Measurements from ENCODE around the gene MRAS.

DNA sequence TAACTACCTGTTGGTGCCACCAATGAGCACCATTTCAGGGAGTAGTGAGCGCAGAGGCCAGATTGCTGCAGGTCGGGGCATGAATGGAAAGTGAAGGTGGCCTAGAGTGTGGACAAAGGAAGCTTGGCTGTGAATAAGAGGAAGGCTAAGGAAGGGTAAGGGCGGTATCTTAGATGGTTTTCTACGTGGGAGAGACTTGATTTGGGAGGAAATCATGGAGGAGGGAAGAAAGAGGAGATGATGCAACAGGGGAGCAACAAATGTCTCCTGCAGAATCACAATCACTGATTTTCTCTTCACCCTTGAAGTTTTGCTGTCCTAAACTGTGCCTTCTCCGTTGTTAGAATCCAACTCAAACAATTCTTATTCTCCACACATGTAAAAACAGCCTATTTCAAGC lies 40.5 kb upstream of the MRAS start:
- TF ChIP-seq, protein P1, sequence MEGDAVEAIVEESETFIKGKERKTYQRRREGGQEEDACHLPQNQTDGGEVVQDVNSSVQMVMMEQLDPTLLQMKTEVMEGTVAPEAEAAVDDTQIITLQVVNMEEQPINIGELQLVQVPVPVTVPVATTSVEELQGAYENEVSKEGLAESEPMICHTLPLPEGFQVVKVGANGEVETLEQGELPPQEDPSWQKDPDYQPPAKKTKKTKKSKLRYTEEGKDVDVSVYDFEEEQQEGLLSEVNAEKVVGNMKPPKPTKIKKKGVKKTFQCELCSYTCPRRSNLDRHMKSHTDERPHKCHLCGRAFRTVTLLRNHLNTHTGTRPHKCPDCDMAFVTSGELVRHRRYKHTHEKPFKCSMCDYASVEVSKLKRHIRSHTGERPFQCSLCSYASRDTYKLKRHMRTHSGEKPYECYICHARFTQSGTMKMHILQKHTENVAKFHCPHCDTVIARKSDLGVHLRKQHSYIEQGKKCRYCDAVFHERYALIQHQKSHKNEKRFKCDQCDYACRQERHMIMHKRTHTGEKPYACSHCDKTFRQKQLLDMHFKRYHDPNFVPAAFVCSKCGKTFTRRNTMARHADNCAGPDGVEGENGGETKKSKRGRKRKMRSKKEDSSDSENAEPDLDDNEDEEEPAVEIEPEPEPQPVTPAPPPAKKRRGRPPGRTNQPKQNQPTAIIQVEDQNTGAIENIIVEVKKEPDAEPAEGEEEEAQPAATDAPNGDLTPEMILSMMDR (IDR thresholded peaks at IDR 0.05; ENCODE audit: control extremely low read depth in 1 of 3, insufficient read depth in 1 of 3, low read depth in 1 of 3, low read length in 3 of 3) = no peak
- TF ChIP-seq SP2 (IDR thresholded peaks at IDR 0.05; ENCODE audit: low read length) (no peak), GTF2F1 (IDR thresholded peaks at IDR 0.05; ENCODE audit: borderline replicate concordance, low read depth, low read length) (no peak), YY1 (IDR thresholded peaks at IDR 0.05; ENCODE audit: low read depth, low read length) (no peak), POLR2A (IDR thresholded peaks at IDR 0.05; ENCODE audit: control extremely low read depth in 1 of 2, low read depth in 2 of 2, low read length in 2 of 2) (no peak), RFX5 (IDR thresholded peaks at IDR 0.05; ENCODE audit: borderline replicate concordance, low read depth, low read length) (no peak), EZH2 (IDR thresholded peaks at IDR 0.05; ENCODE audit: low read depth, low read length, severe bottlenecking) (no peak), FOSL1 (IDR thresholded peaks at IDR 0.05; ENCODE audit: insufficient read depth, low read depth, low read length) (no peak), JUN (IDR thresholded peaks at IDR 0.05; ENCODE audit: low read depth, low read length) (no peak)
